Mesothelial cell of epicardium (in vitro differentiated cells): Measurements from ENCODE around the gene ZNF792. TPM values are rescaled to one million over a fixed set of nuclear protein-coding genes. Genes with fewer than 3 reads are reported as not detected.
"Not testable (repeated sequence)": the region's sequence is repeated elsewhere in the genome, so short reads cannot be mapped to it uniquely, and the experiment has no call there.

Experiments
- DNase-seq, 2 experiments: peaks; one replicate each; pipeline ENCODE4 v3.0.0; 2021; ENCODE audit warnings: low spot score in 2 of 2; ENCODE audit not compliant: unreplicated experiment in 2 of 2
- H3K27ac Mint-ChIP-seq: 2 replicates; pipeline ENCODE4 v1.8.0; 2021; ENCODE audit warnings: mixed read lengths
- H3K27me3 Mint-ChIP-seq: 2 replicates; pipeline ENCODE4 v1.8.0; 2021; ENCODE audit warnings: low read depth, mixed read lengths
- H3K36me3 Mint-ChIP-seq: 2 replicates; pipeline ENCODE4 v1.8.0; 2021; ENCODE audit warnings: mixed read lengths
- H3K4me1 Mint-ChIP-seq: 2 replicates; pipeline ENCODE4 v1.8.0; 2021; ENCODE audit warnings: mixed read lengths
- H3K4me3 Mint-ChIP-seq: 2 replicates; pipeline ENCODE4 v1.8.0; 2021; ENCODE audit warnings: mild to moderate bottlenecking, moderate library complexity, mixed read lengths
- H3K9me3 Mint-ChIP-seq: 2 replicates; pipeline ENCODE4 v1.8.0; 2021; ENCODE audit warnings: mixed read lengths
- CTCF ChIP-seq: fragments of 200-600 bp; sonication (generic); IDR thresholded peaks from one replicate; pipeline ENCODE4 v1.5.0; 2021; ENCODE audit warnings: antibody characterized with exemption; ENCODE audit not compliant: unreplicated experiment
- total RNA-seq: library from RNA; stranded (reverse); gene quantifications from 3 replicates; pipeline ENCODE4 v1.2.1, GENCODE V29; 2021

ZNF792 gene
- total RNA-seq, 1 donor from 2014 or later, result 9.3 TPM

GRCh38 chr19:34979819-34980640 lies 16.0 kb upstream of the ZNF792 start:
- Mint-ChIP-seq H3K9me3 (peaks cover 11% of the 10 kb centered on the region), H3K4me1 (peaks cover 4% of the 10 kb centered on the region), H3K27ac (no peak overlapping the region), H3K36me3 (no peaks in the 10 kb centered on the region), H3K4me3 (no peak overlapping the region), H3K27me3 (peaks cover 12% of the 10 kb centered on the region)
- no peak for DNase-seq
- TF ChIP-seq CTCF, result no peak

GRCh38 chr19:34976611-34977010 lies 12.6 kb upstream of the ZNF792 start:
- Mint-ChIP-seq H3K27ac (no peak overlapping the region), H3K9me3 (peaks cover 7% of the 10 kb centered on the region), H3K4me3 (no peak overlapping the region), H3K4me1 (peaks cover 2% of the 10 kb centered on the region), H3K27me3 (peaks cover 12% of the 10 kb centered on the region), H3K36me3 (no peaks in the 10 kb centered on the region)
- no peak for TF ChIP-seq CTCF
- DNase-seq, result no peak

GRCh38 chr19:34975056-34975455 lies 11.0 kb upstream of the ZNF792 start:
- Mint-ChIP-seq H3K4me3 (no peak overlapping the region), H3K27ac (no peak overlapping the region), H3K36me3 (no peaks in the 10 kb centered on the region), H3K4me1 (peaks cover 2% of the 10 kb centered on the region), H3K9me3 (peaks cover 7% of the 10 kb centered on the region), H3K27me3 (peaks cover 10% of the 10 kb centered on the region)
- no peak for DNase-seq
- no peak for TF ChIP-seq CTCF

GRCh38 chr19:34974646-34975045 lies 10.6 kb upstream of the ZNF792 start:
- Mint-ChIP-seq H3K27ac (no peak overlapping the region), H3K27me3 (peaks cover 6% of the 10 kb centered on the region), H3K4me1 (peaks cover 2% of the 10 kb centered on the region), H3K4me3 (no peak overlapping the region), H3K36me3 (no peaks in the 10 kb centered on the region), H3K9me3 (peaks cover 7% of the 10 kb centered on the region)
- DNase-seq, result no peak
- TF ChIP-seq CTCF, result no peak

GRCh38 chr19:34972163-34972705 lies 8.2 kb upstream of the ZNF792 start:
- peaks cover 2% of the 10 kb centered on the region for H3K4me1 Mint-ChIP-seq
- no peak overlapping the region for H3K4me3 Mint-ChIP-seq
- no peaks in the 10 kb centered on the region for H3K36me3 Mint-ChIP-seq
- no peak overlapping the region for H3K27ac Mint-ChIP-seq
- H3K27me3 Mint-ChIP-seq, result peaks cover 4% of the 10 kb centered on the region
- no peak for TF ChIP-seq CTCF
- no peak for DNase-seq
- peaks cover 7% of the 10 kb centered on the region for H3K9me3 Mint-ChIP-seq

GRCh38 chr19:34970185-34970780 lies 6.3 kb upstream of the ZNF792 start:
- H3K27ac Mint-ChIP-seq, H3K27me3 Mint-ChIP-seq, H3K4me3 Mint-ChIP-seq, H3K4me1 Mint-ChIP-seq, H3K9me3 Mint-ChIP-seq, H3K36me3 Mint-ChIP-seq, DNase-seq: not testable (repeated sequence)
